Mucosa of stomach (tissue), 1 donor: ENCODE data around the gene TRIM9.

Experiments
- H3K27me3 ChIP-seq: one replicate; pipeline ENCODE4 v1.7.0; 2013; ENCODE audit warnings: mild to moderate bottlenecking, low read length; ENCODE audit not compliant: control insufficient read depth, insufficient read depth
- H3K36me3 ChIP-seq: one replicate; pipeline ENCODE4 v1.7.0; 2013; ENCODE audit warnings: low read length; ENCODE audit not compliant: control insufficient read depth, insufficient read depth
- H3K4me1 ChIP-seq: one replicate; pipeline ENCODE4 v1.7.0; 2013; ENCODE audit warnings: mild to moderate bottlenecking, low read length; ENCODE audit not compliant: control insufficient read depth, insufficient read depth
- H3K4me3 ChIP-seq: one replicate; pipeline ENCODE4 v1.7.0; 2013; ENCODE audit warnings: low read length
- H3K9ac ChIP-seq: one replicate; pipeline ENCODE4 v1.7.0; 2013; ENCODE audit warnings: mild to moderate bottlenecking, low read length, moderate library complexity
- H3K9me3 ChIP-seq: one replicate; pipeline ENCODE4 v1.7.0; 2013; ENCODE audit warnings: mild to moderate bottlenecking, low read length, moderate library complexity; ENCODE audit not compliant: control insufficient read depth
- donor health status: Pancreatic carcinoma.

The TRIM9 gene

DNA sequence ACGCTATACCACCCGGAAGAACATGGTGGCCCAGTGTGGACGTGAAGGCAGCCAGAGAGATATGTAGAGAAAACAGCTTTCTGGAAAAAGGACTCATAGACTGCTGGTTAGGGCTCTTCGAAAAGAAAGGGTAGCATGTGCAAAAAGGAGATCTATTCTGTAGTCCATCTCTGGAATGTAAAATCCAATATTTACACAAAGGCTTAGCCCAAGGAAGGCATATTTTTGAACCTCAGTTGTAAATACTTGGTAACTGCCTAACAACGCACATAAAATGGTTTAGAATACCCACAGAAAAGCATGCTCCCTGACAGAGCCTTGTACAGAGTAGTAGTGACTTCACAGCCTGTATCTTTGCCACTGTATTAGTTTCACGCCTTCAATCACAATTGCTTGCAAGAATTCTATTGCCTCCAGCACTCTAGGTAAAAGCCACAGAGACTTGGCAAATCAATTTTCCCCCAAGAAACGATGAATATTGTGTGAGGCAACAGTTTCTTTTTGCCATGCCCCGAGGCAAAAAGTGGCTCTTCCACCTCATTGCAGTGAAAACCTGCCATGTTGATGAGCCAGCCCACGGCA is 59.2 kb downstream of the TRIM9 start:
- Histone ChIP-seq H3K4me1 (no peaks in the 10 kb centered on the region), H3K36me3 (no peaks in the 10 kb centered on the region), H3K9ac (no peak overlapping the region), H3K4me3 (no peak overlapping the region), H3K27me3 (no peaks in the 10 kb centered on the region), H3K9me3 (no peaks in the 10 kb centered on the region)

DNA sequence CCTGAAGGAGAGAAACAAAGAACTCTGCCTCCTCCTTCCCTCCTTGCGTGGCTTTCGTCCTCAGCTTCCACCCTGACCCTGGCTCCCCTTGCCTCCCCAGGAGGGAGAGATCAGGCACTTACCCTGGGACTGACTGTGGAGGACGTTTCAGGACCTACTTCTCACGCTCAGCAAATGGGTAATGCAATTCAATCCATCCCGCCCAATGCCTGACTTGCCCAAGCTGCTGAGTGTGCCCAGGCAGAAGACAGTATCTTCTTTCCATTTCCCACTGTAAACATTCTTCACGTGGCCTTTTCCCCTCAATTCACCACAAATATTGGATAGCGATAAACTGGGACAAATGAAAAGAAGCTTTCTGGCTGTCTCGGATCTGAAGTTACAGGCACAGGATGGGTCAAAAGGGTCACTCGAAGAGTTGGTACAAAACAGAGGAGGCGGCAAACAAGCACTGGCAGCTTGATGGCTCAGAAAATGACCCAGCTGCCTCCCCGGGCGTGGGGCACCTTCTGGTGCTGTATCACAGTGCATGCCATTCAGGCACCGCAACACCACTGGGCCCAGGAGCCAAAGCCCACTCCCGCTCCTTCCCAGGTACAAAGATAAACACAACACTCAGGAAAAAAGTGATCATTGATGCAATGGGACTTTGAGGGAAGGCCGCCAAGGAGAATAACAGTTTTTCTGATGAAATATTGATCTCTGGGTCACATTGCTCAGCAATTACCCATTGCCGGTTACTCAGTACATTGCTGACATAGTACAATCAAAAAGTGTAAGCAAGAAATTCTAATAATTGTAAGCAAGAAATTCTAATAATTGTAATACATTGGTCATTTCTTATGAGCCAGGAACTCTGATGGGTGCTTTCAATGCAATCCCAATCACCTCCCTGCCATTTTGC is 65.8 kb downstream of the TRIM9 start:
- Histone ChIP-seq H3K9me3 (no peaks in the 10 kb centered on the region), H3K4me3 (no peak overlapping the region), H3K36me3 (no peaks in the 10 kb centered on the region), H3K9ac (no peak overlapping the region), H3K27me3 (no peaks in the 10 kb centered on the region), H3K4me1 (no peaks in the 10 kb centered on the region)

DNA sequence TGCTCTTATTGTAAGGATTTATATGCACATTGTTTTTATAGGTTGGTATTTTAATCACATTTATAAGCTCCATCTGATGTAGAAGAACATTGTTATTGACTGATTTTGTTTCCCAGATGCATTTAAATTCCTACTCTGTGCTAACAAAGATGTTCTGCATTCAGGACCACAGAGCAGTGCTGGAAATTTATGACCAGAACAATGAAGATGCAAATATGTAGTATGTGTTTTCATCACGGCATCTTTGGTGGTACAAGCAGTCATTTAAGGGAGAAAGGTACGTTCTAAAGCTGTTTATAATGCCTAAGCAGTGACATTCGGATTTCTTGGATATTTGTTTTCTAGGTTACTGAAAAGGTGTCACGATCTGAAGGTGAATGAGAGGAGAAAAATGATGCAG is 66.5 kb downstream of the TRIM9 start:
- Histone ChIP-seq H3K9ac (no peak overlapping the region), H3K27me3 (no peaks in the 10 kb centered on the region), H3K9me3 (no peaks in the 10 kb centered on the region), H3K4me1 (no peaks in the 10 kb centered on the region), H3K36me3 (no peaks in the 10 kb centered on the region), H3K4me3 (no peak overlapping the region)

DNA sequence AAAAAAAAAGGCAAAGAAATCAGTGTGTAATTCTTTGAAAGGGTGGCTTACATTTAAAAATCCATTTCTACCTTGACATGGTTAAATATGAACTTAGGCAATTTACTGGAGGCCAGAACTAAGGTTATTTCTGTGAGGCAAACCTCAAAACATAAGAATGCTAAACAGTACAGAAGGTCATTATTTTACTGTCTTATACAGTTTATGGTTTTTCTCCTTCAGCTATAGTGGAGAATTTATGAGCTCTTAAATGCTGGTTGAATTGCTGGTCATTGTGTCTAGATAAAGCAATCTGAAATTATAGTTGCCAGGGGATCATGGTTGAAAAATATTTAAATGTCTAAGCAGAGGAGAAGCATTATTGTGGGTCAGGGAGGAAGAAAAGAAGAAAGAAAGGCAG is 70.5 kb downstream of the TRIM9 start:
- no peaks in the 10 kb centered on the region for H3K27me3 ChIP-seq
- H3K4me3 ChIP-seq: no peak overlapping the region
- no peaks in the 10 kb centered on the region for H3K36me3 ChIP-seq
- H3K9ac ChIP-seq: no peak overlapping the region
- H3K9me3 ChIP-seq: no peaks in the 10 kb centered on the region
- no peaks in the 10 kb centered on the region for H3K4me1 ChIP-seq

DNA sequence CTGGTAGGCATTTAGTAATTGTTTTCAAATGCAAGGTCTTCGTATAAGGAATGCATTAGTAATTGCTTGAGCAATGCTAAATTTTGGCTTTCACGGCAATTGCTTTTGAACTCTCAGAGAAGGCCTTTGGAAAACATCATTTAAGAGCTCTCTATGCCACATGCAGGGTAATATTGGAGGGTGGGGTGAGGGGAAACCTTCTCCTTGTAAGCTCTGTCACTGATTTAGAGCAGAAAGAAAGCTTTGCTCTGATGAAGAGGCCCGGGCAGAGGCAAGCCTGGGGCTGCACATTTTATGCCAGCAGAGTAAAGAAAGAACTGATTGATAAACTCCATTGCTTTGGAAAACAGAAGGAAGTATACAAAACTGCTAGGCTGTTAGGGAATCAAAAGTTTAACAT is 70.9 kb downstream of the TRIM9 start:
- Histone ChIP-seq H3K4me3 (no peak overlapping the region), H3K27me3 (no peaks in the 10 kb centered on the region)

DNA sequence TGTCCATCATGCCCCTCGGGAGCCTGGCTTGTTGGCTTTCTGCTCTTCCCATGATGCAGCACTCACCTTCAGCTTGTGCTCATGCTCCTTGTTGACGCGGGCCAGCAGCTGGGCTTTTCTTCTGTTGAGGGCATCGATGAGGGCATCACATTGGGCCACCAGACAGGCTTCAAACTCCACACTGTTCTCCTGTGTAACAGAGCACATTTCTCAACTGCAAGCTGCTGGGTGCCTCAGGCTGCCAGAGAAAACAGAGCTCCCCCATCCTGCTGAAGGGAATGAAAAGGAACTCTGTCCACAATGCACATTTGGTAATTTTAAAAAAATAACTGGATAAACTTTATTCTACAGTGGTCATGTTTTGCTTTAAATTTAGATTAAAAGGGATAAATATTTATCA is 72.1 kb downstream of the TRIM9 start:
- no peaks in the 10 kb centered on the region for H3K27me3 ChIP-seq

More for the DNA sequence above, 70.9 kb downstream of the TRIM9 start:
- Histone ChIP-seq H3K9me3 (no peaks in the 10 kb centered on the region), H3K9ac (no peak overlapping the region), H3K4me1 (no peaks in the 10 kb centered on the region), H3K36me3 (no peaks in the 10 kb centered on the region)

DNA sequence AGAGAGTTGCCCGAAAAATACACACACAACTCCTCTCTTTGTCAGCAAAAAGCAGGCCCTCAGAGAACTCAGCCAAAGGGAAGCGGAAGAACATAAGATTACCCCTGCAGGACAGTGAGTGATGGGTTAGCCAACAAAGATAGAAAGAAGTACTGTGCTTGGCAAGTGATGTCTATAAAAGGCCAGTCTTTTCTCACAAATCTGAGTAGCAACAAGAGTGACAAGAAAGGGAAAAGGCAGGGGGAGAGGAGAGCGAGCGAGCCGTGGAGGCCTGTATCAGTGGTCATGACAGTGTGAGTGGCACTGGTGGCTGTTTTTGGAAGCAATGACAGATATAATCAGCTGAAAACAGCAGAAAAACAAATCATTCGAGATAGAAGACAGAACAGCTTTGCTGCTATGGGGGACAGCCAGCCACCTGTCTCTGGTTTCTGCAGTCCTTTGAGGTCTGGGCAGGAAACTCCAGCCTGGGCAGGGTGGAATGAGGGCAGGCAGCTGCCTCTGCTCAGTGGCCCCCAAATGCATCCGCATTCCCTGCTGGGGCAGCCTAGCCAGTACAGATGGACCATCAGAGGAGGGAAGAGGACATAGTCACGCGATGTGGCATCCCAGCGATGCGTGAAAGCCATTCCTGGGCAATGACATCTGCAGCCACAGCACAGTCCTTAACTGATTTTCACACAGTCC is 74.7 kb downstream of the TRIM9 start:
- Histone ChIP-seq H3K9ac (no peak overlapping the region), H3K4me3 (no peak overlapping the region), H3K4me1 (no peaks in the 10 kb centered on the region)

More for the DNA sequence above, 72.1 kb downstream of the TRIM9 start:
- H3K4me1 ChIP-seq: no peaks in the 10 kb centered on the region
- H3K9me3 ChIP-seq: no peaks in the 10 kb centered on the region
- no peak overlapping the region for H3K4me3 ChIP-seq
- H3K9ac ChIP-seq: no peak overlapping the region
- H3K36me3 ChIP-seq: no peaks in the 10 kb centered on the region

DNA sequence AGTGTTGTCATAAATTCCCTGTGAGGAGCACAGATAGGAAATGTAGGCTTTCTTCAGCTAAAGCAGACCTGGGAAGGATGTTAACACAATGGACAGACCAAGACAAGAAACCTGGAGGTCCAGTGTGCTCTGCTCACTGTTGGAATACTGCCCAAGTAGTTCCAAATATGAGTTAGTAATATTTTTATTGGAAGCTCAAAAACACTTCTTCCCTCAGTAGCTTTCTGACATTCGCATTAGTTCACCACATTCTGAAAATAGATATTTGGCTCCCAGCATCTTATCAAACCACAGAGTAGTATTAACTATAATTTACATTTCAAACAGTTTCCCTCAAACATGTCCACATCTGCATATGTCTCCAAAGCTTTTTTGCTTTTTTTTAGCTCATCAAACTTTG is 75.8 kb downstream of the TRIM9 start:
- no peak overlapping the region for H3K4me3 ChIP-seq
- no peaks in the 10 kb centered on the region for H3K36me3 ChIP-seq
- H3K4me1 ChIP-seq: no peaks in the 10 kb centered on the region
- H3K9me3 ChIP-seq: no peaks in the 10 kb centered on the region
- H3K27me3 ChIP-seq: no peaks in the 10 kb centered on the region
- H3K9ac ChIP-seq: no peak overlapping the region

More for the DNA sequence above, 74.7 kb downstream of the TRIM9 start:
- H3K9me3 ChIP-seq: no peaks in the 10 kb centered on the region
- H3K27me3 ChIP-seq: no peaks in the 10 kb centered on the region
- no peaks in the 10 kb centered on the region for H3K36me3 ChIP-seq

DNA sequence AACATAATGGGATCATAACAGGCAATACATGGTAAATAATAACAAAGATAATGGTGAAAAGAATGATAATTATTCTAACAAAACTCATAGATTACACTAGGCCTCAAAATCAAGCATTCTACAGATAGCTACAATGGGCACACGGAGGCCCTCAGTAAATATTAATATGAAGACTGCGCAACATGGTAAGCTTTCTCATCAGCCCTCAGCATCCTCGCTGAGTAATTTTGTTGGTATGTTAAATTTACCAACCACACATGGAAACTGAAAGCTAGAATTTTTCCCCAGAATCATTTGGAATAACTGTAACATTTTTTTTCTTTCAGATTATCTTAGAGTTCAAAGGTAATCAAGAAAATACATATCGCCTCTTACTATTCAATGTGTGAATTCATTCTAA is 76.4 kb downstream of the TRIM9 start:
- Histone ChIP-seq H3K9ac (no peak overlapping the region), H3K4me1 (no peaks in the 10 kb centered on the region), H3K9me3 (no peaks in the 10 kb centered on the region), H3K27me3 (no peaks in the 10 kb centered on the region), H3K36me3 (no peaks in the 10 kb centered on the region), H3K4me3 (no peak overlapping the region)

DNA sequence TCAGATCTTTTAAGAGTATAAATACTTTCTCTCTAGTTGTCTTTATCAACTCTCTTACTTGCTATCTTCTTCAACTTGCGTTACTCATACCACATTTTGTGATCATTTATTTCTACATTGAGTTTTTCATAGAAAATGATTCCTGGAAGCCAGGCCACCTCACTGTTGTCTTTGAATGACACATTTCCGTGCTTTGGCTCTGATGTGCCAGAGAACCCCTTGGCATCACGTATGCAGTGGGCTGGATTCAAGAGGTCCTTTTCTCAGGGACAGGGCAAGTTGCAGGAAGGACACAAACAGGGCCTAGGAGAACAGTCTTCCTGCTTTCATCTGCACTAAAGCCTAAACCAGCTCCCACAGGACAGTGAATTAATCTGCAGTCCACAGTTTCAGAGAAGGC is 80.3 kb downstream of the TRIM9 start:
- no peaks in the 10 kb centered on the region for H3K4me1 ChIP-seq
- no peak overlapping the region for H3K9ac ChIP-seq
- no peaks in the 10 kb centered on the region for H3K36me3 ChIP-seq
- H3K4me3 ChIP-seq: no peak overlapping the region
- no peaks in the 10 kb centered on the region for H3K9me3 ChIP-seq
- H3K27me3 ChIP-seq: no peaks in the 10 kb centered on the region

DNA sequence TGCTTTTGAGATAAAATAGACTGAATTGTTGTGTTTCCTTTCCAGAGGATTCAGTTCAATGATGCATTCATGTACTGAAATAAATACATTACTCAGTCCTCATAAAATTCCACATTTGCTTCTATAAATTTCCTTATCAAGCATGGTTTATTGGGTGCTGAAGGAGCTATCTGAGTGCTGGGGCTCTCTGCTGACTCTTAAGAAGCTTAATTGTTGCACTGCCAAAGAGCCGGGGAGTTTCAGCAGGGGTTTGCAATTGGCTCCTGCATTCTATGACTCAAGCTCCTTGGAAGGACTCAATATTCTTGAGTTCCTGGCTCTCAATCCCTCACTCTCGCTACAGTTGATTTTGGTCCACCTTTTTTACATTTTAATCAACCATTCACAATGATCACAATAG is 80.8 kb downstream of the TRIM9 start:
- no peak overlapping the region for H3K4me3 ChIP-seq
- no peaks in the 10 kb centered on the region for H3K9me3 ChIP-seq
- H3K4me1 ChIP-seq: no peaks in the 10 kb centered on the region
- no peaks in the 10 kb centered on the region for H3K27me3 ChIP-seq
- H3K9ac ChIP-seq: no peak overlapping the region
- no peaks in the 10 kb centered on the region for H3K36me3 ChIP-seq

DNA sequence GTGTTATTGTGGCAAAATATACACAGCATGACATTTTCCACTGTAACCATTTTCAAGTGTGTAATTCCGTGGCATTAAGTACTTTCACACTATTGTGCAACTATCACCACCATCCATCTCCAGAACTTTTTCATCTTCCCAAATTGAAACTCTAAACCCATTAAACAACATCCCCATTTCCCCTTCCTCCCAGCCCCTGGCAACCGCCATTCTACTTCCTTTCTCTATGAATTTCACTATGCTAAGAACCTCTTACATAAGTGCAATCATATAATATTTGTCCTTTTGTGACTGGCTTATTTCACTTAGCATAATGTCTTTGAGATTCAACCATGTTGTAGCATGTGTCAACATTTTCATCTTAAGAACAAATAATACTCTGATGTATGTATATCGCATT is 82.8 kb downstream of the TRIM9 start:
- H3K4me1 ChIP-seq: no peaks in the 10 kb centered on the region

More for the DNA sequence above, 82.8 kb downstream of the TRIM9 start:
- Histone ChIP-seq H3K27me3 (no peaks in the 10 kb centered on the region), H3K36me3 (no peaks in the 10 kb centered on the region), H3K9me3 (no peaks in the 10 kb centered on the region), H3K9ac (no peak overlapping the region), H3K4me3 (no peak overlapping the region)
